GM12873 (cell line): ENCODE data around the gene DUSP5.
A peak's percentile ranks its signal among the peaks of the same experiment; 100 is the strongest.

ENCODE experiments used
- TF ChIP-seq, protein P1 (sequence below): IDR thresholded peaks from 2 replicates; pipeline ENCODE4 v1.5.1; 2012; ENCODE audit warnings: low read depth, mild to moderate bottlenecking, moderate library complexity, low read length, control low read depth; ENCODE audit not compliant: insufficient read depth; ENCODE audit errors: missing control alignments

The DUSP5 gene

DNA sequence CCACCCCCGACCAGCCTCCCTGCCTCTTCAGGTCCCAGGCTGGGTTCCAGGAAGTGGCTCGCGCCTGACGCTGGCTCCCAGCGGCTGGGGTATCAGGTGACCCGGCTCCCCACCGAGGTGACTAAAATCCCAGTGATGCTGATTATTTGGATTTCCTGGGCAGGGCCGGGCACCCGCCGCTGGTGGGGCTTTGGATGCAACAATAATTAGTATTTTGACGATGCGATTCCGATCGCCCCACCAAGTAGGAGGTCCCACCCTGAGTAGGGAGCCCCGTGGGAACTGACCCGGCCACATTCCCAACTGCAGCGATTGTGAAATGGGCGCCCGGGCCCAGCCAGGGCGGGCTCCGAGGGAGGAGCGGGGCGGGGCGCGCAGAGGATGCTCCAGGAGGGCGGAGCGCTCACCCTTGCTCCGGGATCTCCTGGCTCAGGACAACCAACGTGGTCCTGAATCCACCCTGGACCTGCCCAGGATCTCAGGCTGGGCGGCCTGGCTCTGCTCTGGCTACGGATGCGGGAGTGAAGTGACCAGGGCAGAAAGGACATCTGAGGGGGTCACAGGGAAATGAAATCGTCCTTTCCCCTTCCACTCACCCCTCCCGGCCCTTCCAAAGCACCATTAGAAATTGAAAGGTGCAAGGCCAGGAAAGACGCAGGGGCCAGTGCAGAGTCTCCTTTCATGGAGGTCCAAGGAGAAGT, 32.6 kb downstream of the DUSP5 start:
- TF ChIP-seq, protein P1, sequence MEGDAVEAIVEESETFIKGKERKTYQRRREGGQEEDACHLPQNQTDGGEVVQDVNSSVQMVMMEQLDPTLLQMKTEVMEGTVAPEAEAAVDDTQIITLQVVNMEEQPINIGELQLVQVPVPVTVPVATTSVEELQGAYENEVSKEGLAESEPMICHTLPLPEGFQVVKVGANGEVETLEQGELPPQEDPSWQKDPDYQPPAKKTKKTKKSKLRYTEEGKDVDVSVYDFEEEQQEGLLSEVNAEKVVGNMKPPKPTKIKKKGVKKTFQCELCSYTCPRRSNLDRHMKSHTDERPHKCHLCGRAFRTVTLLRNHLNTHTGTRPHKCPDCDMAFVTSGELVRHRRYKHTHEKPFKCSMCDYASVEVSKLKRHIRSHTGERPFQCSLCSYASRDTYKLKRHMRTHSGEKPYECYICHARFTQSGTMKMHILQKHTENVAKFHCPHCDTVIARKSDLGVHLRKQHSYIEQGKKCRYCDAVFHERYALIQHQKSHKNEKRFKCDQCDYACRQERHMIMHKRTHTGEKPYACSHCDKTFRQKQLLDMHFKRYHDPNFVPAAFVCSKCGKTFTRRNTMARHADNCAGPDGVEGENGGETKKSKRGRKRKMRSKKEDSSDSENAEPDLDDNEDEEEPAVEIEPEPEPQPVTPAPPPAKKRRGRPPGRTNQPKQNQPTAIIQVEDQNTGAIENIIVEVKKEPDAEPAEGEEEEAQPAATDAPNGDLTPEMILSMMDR = no peak

DNA sequence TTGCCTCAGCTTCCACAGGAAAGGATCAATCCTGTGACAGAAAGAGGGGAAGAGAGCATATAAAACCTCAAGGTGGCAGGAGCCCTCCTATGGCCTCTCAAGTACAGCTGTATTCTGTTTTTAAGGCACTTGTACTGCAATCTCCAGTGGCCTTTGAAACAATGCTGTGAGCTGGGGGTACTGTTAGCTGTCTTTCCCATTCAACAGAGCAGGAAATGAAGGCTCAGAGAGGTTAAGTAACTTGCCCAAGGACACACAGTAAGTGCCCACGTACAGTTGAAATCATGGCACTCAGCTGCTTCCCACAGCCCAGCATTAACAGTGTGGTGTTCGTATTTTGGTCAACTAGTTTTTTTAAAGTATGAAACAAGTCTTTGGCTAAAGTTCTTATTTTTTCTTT, 34.0 kb downstream of the DUSP5 start:
- TF ChIP-seq, protein P1 = no peak

DNA sequence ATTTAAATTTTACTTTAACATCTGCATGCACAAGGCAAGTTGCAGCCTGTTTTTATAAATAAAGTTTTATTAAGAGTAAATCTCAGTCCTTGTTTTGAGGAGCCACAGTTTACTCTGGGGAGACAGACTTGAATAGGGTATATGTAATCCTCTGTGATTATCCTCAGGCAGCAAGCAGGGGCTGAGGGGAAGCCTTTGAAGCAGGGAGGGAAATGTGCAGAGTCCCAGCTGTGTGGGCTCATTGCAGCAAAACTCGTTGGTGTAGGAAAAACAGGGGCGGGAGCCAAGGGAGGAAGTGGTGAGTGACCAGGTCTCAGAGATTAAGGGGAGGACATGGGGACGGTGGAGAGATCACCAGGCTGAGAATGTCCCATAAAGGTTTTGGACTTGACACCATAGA, 35.4 kb downstream of the DUSP5 start:
- TF ChIP-seq, protein P1 = no peak

DNA sequence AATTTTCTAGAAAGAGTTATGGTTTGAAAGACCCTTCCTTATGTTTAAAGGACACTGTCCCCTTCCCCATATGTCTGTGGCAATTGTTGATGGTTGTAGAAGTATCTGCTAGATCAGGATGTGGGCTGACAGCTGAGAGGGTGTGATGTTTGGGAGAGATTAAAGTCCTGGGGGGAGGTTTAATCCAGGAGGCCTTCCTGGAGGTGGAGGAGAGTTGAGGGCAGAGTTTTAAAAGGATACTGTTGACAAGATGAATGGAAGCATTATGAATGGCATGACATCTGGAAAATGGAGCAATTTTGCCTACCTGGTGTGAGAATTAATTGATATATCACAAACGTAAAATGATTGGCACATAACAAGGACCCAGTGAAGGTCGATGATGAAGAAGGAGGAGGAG, 36.9 kb downstream of the DUSP5 start:
- TF ChIP-seq, protein P1 = no peak

DNA sequence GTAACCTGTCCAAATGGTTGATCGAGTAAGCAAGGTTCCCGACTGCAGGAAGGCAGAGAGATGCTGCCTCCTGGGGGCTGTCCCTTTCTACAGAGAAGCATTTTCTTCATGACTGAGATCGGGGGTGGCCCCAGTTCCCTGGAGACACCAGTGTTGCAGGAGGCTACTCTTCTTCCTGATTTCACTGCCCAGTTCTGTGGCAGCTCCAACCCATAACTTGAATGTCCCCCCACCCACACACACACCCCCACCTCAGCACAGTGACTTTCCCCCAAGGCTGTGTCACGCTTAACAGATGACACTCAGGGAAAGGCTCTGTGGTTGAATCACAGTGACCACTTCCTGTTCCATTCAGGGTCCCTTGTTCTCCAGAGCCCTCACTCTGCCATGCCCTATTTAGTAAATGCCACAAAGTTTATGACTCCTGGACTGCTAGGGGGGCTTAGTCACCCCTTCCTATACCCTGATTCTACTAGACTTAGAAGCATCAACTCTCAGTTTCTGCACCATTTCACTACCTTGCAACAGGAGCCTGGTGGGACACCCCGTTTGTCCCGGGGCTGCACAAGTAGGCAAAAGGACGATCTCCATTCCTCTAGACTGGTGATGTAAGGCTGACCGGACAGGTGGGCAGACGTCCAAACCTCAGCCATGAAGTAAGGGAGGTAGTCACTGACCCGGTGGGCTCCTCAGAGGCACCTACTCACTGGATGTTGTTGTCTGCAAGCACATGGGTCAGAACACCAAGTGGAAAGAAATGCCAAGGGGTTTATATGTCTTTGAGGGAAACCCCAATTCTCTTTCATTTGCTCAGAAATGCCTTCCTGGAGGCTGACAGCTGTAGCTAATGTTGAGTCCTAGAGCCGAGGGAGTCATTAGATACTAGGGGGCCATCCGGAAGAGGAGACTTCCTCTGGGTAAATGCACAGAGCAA, 38.5 kb downstream of the DUSP5 start:
- TF ChIP-seq, protein P1 = peak; percentile 51

DNA sequence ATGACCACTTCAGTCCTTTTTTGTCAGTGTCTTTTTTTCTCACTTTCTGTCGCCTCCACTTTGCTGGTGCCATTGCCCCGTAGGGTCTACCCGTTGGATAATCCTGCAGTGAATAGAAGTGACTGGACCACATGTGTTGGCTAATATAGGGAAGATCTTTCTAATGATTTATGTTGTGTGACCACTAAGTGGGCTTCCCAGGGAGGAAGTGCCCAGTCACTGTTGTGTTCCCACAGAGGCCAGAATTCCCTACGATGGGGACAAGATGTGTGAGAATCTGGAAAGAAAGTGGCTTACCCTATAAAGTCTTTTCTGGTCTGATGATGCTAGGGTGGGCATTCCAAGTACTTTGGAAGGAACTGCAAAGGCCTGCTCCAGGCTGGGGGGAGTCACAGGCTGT, 41.4 kb downstream of the DUSP5 start:
- TF ChIP-seq, protein P1 = no peak

DNA sequence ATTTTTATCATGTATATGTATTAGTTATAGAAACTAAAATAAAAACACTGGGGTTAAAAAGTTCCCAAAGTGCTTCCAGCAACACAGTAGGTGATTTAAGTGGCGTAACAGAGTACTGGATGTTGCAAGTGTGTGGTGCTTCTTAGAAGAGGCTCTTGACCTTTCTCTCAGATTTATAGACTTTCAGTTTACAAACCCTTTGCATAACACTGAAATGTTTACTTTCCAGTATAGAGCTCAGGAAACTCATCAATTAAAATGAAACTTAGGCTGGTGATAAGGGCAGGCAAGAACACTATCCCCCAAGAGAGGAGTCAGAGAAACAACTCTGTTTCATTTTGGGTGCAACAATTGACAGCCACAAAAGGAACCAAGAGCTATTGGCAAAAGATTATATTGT, 42.3 kb downstream of the DUSP5 start:
- TF ChIP-seq, protein P1 = no peak
